Ascending aorta (tissue), 2 donors: Measurements from ENCODE around the gene FLT4. TPM values are rescaled to one million over a fixed set of nuclear protein-coding genes. Genes with fewer than 3 reads are reported as not detected.

Experiments
- DNase-seq, 2 donors: peaks; one replicate each; pipeline ENCODE4 v3.0.0-alpha.2; 2019; ENCODE audit warnings: low spot score in 2 of 2
- H3K27ac ChIP-seq, 2 donors: fragments of 200-600 bp; sonication (generic); one replicate each; pipeline ENCODE4 v1.5.1; 2016 to 2017; ENCODE audit warnings: mild to moderate bottlenecking in 1 of 2
- H3K27me3 ChIP-seq: fragments of 200-600 bp; sonication (generic); one replicate; pipeline ENCODE4 v1.5.1; 2017
- H3K36me3 ChIP-seq, 2 donors: fragments of 200-600 bp; sonication (generic); one replicate each; pipeline ENCODE4 v1.5.1; 2016
- H3K4me1 ChIP-seq, 2 donors: fragments of 200-600 bp; sonication (generic); one replicate each; pipeline ENCODE4 v1.5.1; 2016 to 2017; ENCODE audit warnings: mild to moderate bottlenecking in 1 of 2
- H3K4me3 ChIP-seq, 2 donors: fragments of 200-600 bp; sonication (generic); one replicate each; pipeline ENCODE4 v1.5.1; 2016 to 2017; ENCODE audit warnings: mild to moderate bottlenecking in 1 of 2
- H3K9me3 ChIP-seq, 2 donors: fragments of 200-600 bp; sonication (generic); one replicate each; pipeline ENCODE4 v1.5.1; 2016
- intact Hi-C: fragments of 100-400 bp; cut with DNase I; formaldehyde crosslinking; loops from one replicate; pipeline ENCODE4 v1.15.1; 2023
- total RNA-seq: library from RNA; depleted of rRNA; stranded (reverse); fragments of >200 nt; gene quantifications from one replicate; pipeline ENCODE4 v1.1.0, GENCODE V29; 2016
- TF ChIP-seq, protein P1 (sequence below), 3 experiments: fragments of 200-600 bp in 2 of 3; fragments of 450-650 bp in 1 of 3; sonication (generic) in 2 of 3; IDR thresholded peaks; one replicate each; pipeline ENCODE4 v1.5.1; 2016 to 2019; ENCODE audit warnings: antibody characterized with exemption in 3 of 3, mild to moderate bottlenecking in 1 of 3, moderate library complexity in 1 of 3

FLT4 gene
- 53.5 TPM for total RNA-seq

DNA sequence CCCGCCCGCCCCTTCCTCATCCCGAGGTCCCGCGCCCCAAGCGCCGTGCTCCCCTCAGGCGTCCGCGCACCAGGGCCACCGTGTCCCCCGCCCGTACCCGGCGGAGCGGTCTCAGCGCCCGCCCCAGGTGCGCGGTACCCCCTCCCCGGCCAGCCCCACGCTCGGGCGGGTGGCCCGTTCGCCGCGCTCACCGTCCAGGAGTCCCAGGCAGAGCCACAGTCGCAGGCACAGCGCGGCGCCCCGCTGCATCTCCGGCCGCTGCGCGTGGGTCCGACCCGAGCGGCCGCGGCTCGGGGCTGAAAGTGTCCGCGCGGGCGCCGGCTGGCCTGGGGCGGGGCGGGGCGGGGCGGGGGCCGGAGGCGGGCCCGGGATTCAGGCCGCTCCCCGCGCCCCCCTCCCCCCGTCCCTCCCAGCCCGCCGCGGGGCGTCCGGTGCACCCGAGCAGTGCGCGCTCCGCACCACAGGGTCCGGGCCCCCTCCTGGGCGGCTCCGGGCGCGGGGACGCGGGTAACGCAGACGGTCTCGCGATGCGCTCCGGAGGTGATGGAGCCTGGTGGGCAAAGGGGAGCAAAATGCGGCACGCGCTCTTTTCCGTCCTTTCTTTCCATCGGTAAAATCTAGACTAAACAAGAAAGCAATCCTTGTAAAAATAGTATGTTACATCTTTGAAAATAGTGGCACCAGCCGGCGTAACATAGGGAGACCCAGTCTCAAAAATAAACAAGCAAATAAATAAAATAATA lies at the start of gene FLT4:
Gene FLT4 (minus strand): TSS at position 304 of the 743 bp plus-strand sequence. CDS start 55 bp downstream, at position 249.
- no peaks in the 10 kb centered on the region for H3K36me3 ChIP-seq
- peak within 1 kb of the TSS; percentile 50 to 58 for H3K4me3 ChIP-seq
- no peaks in the 10 kb centered on the region for H3K9me3 ChIP-seq
- peak in 1 of 2 donors; percentile 56 for DNase-seq
- H3K27me3 ChIP-seq, result peaks cover 10% of the 10 kb centered on the region
- H3K27ac ChIP-seq, result no peak within 1 kb of the TSS
- peaks cover 0 to 3% of the 10 kb centered on the region in 2 donors for H3K4me1 ChIP-seq
- intact Hi-C loops, result no loop called here
- TF ChIP-seq, protein P1, sequence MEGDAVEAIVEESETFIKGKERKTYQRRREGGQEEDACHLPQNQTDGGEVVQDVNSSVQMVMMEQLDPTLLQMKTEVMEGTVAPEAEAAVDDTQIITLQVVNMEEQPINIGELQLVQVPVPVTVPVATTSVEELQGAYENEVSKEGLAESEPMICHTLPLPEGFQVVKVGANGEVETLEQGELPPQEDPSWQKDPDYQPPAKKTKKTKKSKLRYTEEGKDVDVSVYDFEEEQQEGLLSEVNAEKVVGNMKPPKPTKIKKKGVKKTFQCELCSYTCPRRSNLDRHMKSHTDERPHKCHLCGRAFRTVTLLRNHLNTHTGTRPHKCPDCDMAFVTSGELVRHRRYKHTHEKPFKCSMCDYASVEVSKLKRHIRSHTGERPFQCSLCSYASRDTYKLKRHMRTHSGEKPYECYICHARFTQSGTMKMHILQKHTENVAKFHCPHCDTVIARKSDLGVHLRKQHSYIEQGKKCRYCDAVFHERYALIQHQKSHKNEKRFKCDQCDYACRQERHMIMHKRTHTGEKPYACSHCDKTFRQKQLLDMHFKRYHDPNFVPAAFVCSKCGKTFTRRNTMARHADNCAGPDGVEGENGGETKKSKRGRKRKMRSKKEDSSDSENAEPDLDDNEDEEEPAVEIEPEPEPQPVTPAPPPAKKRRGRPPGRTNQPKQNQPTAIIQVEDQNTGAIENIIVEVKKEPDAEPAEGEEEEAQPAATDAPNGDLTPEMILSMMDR (IDR thresholded peaks at IDR 0.05), result no peak

DNA sequence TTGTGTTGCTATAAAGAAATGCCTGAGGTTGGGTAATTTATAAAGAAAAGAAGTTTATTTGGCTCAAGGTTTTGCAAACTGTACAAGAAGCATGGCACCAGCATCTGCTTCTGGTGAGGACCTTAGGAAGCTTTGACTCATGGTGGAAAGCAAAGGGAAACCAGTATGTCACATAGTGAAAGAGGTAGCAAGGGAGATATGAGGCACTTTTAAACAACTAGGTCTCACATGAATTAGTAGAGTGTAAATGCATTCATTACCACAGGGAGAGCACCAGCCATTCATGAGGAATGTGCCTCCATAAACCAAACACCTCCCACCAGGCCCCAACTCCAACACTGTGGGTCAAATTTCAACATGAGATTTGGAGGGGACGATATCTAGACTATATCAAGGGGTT lies 49.6 kb upstream of the FLT4 start:
- no peaks in the 10 kb centered on the region for H3K4me1 ChIP-seq
- no peaks in the 10 kb centered on the region for H3K36me3 ChIP-seq

DNA sequence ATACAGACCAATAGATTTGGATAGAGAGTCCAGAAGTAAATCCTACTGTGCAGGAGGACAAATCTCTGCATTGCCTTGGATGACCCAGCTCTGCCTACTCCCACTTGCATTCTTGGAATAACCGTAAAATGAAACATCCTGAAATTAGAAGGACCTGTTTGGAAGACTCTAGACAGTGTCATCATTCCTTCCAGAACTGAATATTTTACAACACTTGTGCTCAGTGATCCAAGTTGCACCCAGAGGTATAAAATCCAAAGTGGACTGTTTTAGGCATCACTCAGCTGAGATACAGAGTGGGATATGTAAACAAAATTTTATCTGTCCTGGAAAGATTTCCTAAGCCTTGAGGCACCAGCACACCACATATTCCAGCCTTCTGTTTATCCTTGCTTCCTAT lies 46.7 kb upstream of the FLT4 start:
- no peak overlapping the region for H3K4me3 ChIP-seq
- TF ChIP-seq, protein P1 (IDR thresholded peaks at IDR 0.05), result no peak

More for the DNA sequence above, 49.6 kb upstream of the FLT4 start:
- Histone ChIP-seq H3K27me3 (no peaks in the 10 kb centered on the region), H3K27ac (no peak overlapping the region), H3K4me3 (no peak overlapping the region), H3K9me3 (peaks cover 0 to 2% of the 10 kb centered on the region in 2 donors)
- TF ChIP-seq, protein P1 (IDR thresholded peaks at IDR 0.05), result no peak
- DNase-seq, result no peak
- intact Hi-C loops, result no loop called here

DNA sequence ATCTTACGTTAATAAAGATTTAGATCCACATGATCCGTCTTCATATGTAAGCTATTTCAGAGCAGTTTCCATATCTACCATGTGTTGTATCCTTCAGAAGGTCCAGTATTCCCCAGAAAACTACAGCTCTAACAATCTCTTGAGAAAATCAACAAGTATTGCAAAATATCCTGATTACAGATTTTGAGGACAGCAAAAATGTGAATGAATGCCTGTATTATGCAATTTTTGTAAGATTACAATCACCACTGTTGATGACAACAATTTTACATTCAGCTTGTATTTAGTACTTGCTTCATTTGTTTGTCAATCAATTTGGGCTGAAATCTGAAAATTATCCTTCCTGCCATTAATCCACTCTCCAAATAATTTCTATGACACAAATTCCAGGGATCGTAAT lies 43.0 kb upstream of the FLT4 start:
- intact Hi-C loops, result no loop called here
- Histone ChIP-seq H3K9me3 (peaks cover 0 to 2% of the 10 kb centered on the region in 2 donors), H3K36me3 (no peaks in the 10 kb centered on the region), H3K27me3 (no peaks in the 10 kb centered on the region), H3K27ac (no peak overlapping the region), H3K4me1 (no peaks in the 10 kb centered on the region), H3K4me3 (no peak overlapping the region)
- no peak for DNase-seq
- TF ChIP-seq, protein P1 (IDR thresholded peaks at IDR 0.05), result no peak

More for the DNA sequence above, 46.7 kb upstream of the FLT4 start:
- Histone ChIP-seq H3K27me3 (no peaks in the 10 kb centered on the region), H3K4me1 (no peaks in the 10 kb centered on the region), H3K36me3 (no peaks in the 10 kb centered on the region), H3K27ac (no peak overlapping the region), H3K9me3 (peaks cover 0 to 2% of the 10 kb centered on the region in 2 donors)
- intact Hi-C loops, result no loop called here
- DNase-seq, result no peak

DNA sequence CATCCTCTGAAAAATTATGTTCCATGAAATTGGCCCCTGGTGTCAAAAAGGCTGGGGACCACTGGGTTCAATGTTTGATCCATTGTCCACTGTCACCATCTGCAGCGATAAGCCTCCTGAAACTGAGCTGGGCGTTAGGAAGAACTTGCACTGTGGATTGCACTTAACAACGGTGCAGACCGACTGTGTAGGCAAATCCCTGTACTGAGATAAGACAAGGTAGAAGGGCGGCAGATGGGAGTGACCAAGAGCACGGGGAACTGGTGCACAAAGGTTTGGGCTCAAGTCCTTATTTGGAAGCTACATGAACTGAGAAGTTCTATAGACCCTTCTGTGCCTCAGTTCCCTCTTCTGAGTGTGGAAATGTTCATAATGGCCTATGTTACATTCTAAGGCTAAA lies 41.6 kb upstream of the FLT4 start:
- H3K4me1 ChIP-seq, result no peaks in the 10 kb centered on the region

More for the DNA sequence above, 41.6 kb upstream of the FLT4 start:
- TF ChIP-seq, protein P1 (IDR thresholded peaks at IDR 0.05), result no peak
- DNase-seq, result no peak
- Histone ChIP-seq H3K36me3 (no peaks in the 10 kb centered on the region), H3K27me3 (no peaks in the 10 kb centered on the region), H3K27ac (no peak overlapping the region), H3K4me3 (no peak overlapping the region), H3K9me3 (peaks cover 0 to 2% of the 10 kb centered on the region in 2 donors)
- intact Hi-C loops, result no loop called here
